SK-N-SH treated with all-trans-retinoic acid at 6 μM for 48 hours (cell line): Measurements from ENCODE around the gene ATP8A1.

Experiments used
- ARNTL ChIP-seq: fragments of 450-650 bp; formaldehyde crosslinking; IDR thresholded peaks from 2 replicates; pipeline ENCODE4 v1.5.0; 2020; ENCODE audit warnings: low read depth, mild to moderate bottlenecking, moderate library complexity, borderline replicate concordance
- ISL1 ChIP-seq: fragments of 250-450 bp; sonication (Bioruptor Pico); IDR thresholded peaks from 2 replicates; pipeline ENCODE4 v2.1.2; 2022; ENCODE audit warnings: mild to moderate bottlenecking, moderate library complexity

- TF ChIP-seq ARNTL (CRISPR knock-in tag) (no peak), ISL1 (CRISPR knock-in tag) (no peak)
These were observed 60.0 kb downstream of the ATP8A1 start for GRCh38 chr4:42596918-42597317.
